Activated T-helper 17 cell treated with anti-CD3 and anti-CD28 coated beads, Interleukin-2, amount 50 U/mL, for 72 hours (primary cell): ENCODE data around the gene ZNF148. TPM values are rescaled to one million over a fixed set of nuclear protein-coding genes. Genes with fewer than 3 reads are reported as not detected.

Experiments used
- ATAC-seq: fragments of 150-1000 bp; cut with Tn5 transposase; replicated peaks from 2 replicates; pipeline ENCODE4 v1.10.0; 2021; ENCODE audit warnings: mild to moderate bottlenecking, moderate library complexity
- H3K27ac Mint-ChIP-seq: one replicate; pipeline ENCODE4 v1.8.0; 2022; ENCODE audit warnings: mixed read lengths
- H3K27me3 Mint-ChIP-seq: one replicate; pipeline ENCODE4 v1.8.0; 2022; ENCODE audit warnings: mixed read lengths
- H3K36me3 Mint-ChIP-seq: one replicate; pipeline ENCODE4 v1.8.0; 2022; ENCODE audit warnings: low read depth, mild to moderate bottlenecking, mixed read lengths
- H3K4me1 Mint-ChIP-seq: one replicate; pipeline ENCODE4 v1.8.0; 2022; ENCODE audit warnings: mixed read lengths
- H3K4me3 Mint-ChIP-seq: one replicate; pipeline ENCODE4 v1.8.0; 2022; ENCODE audit warnings: mild to moderate bottlenecking, mixed read lengths
- H3K9me3 Mint-ChIP-seq: one replicate; pipeline ENCODE4 v1.8.0; 2022; ENCODE audit warnings: mixed read lengths
- total RNA-seq, 2 donors: library from RNA; stranded (reverse); gene quantifications; one replicate each; pipeline ENCODE4 v1.2.3, GENCODE V29; 2022

Gene ZNF148
- total RNA-seq, 2 donors from 2014 or later, result 38.1 to 60.2 TPM

DNA sequence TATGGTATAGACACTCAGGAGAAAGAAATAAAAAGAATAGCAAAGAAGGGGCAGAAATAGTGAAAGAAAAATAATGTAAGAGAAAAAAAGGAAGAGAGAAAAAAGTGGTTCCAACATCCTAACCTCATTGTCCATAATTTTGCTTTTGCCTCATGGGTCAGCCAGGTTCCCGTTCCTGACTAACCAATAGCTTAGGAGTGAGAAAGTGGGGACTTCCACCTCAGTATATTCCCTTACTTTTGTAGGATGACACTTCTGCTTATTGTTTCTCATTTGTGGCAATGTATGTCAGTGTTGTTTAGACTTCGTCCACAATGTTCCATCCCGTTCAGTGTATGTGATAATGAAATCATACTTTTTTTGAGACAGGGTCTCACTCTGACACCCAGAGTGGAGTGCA is 153.3 kb downstream of the ZNF148 start:
- ATAC-seq, result no peak

DNA sequence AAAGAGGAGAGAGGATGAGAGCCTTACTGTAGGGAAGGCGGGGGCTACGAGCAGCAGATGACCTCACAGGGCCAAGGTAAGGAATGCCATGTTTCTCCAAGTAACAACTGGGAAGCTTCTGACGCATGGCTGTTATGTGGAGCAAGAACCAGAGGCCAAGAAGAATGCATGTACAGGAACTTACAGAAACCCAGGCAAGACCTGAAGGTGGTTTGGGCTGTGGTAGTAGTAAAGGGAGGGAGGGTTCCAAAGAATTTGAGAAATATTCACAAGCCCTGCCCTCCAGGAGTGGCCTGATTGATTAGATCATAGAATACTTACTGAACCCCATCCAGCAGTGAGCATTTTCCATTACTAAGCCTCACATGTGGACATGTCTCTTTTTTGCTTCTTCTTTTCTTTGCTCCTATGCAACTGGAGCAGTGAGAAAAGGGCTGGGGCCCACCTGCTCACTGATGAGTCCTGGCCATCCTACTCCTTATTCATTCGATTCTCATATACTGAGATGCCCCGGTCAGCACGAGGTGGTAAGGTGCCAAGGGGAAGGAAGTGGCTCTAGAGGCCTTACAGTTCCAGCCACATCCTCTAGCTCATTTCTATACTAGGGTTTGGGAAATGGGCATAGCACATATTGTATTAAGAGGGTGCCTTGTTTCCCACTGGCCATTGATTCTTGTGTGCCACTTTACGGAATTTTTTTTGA is 154.2 kb downstream of the ZNF148 start:
- Mint-ChIP-seq H3K4me3 (no peak overlapping the region), H3K4me1 (peaks cover 4% of the 10 kb centered on the region), H3K36me3 (no peaks in the 10 kb centered on the region), H3K27me3 (no peaks in the 10 kb centered on the region), H3K27ac (no peak overlapping the region), H3K9me3 (no peaks in the 10 kb centered on the region)
- peak; percentile 43 for ATAC-seq

More for the DNA sequence above, 153.3 kb downstream of the ZNF148 start:
- peaks cover under 1% of the 10 kb centered on the region for H3K36me3 Mint-ChIP-seq
- H3K9me3 Mint-ChIP-seq, result no peaks in the 10 kb centered on the region
- H3K27ac Mint-ChIP-seq, result no peak overlapping the region
- H3K4me3 Mint-ChIP-seq, result no peak overlapping the region
- peaks cover 4% of the 10 kb centered on the region for H3K4me1 Mint-ChIP-seq
- H3K27me3 Mint-ChIP-seq, result no peaks in the 10 kb centered on the region

DNA sequence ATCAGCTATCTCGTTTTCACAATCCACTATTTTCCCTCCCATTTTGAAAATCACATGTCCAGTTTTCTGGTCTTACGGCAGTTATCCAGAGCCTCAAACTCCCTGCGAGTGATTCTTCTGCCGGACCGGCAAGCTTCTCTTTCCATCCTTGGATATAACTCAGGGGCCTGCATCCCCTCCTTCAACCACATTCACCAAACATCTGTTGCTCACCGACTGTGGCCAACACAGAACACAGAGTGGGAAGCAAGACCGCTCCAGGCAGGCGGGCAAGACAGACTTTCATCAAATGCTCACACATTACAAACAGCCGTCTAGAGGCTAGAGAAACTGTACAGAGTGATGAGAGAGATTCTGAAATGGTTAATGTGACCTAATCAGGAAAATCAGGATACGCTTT is 154.9 kb downstream of the ZNF148 start:
- ATAC-seq, result no peak
- peaks cover 4% of the 10 kb centered on the region for H3K4me1 Mint-ChIP-seq
- H3K4me3 Mint-ChIP-seq, result no peak overlapping the region
- no peaks in the 10 kb centered on the region for H3K36me3 Mint-ChIP-seq
- H3K9me3 Mint-ChIP-seq, result no peaks in the 10 kb centered on the region
- H3K27ac Mint-ChIP-seq, result no peak overlapping the region
- no peaks in the 10 kb centered on the region for H3K27me3 Mint-ChIP-seq

DNA sequence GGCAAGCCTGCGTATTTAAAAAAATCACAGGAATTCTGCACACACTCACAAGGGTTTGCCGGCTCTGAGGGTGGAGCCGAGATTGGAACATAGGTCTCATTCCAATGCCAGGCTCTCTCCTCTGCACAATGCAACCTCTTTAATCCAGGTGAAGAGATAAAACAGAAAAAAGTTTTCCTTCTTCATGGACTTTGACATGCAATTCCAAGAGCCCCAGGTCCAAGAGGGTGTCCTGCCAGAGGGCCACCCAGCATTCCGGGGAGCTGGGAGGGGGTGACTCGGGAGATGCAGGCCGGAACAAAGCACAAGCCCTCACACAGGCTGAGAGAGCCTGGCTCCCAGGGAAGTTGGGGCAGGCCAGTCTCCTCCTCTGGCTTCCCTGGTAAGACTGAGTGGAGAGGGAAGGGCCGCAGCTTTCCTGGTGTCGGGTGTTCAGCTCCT is 155.8 kb downstream of the ZNF148 start:
- no peak for ATAC-seq
- H3K36me3 Mint-ChIP-seq, result no peaks in the 10 kb centered on the region
- H3K27me3 Mint-ChIP-seq, result no peaks in the 10 kb centered on the region
- H3K27ac Mint-ChIP-seq, result no peak overlapping the region
- no peaks in the 10 kb centered on the region for H3K9me3 Mint-ChIP-seq
- H3K4me3 Mint-ChIP-seq, result no peak overlapping the region
- H3K4me1 Mint-ChIP-seq, result peaks cover 8% of the 10 kb centered on the region

DNA sequence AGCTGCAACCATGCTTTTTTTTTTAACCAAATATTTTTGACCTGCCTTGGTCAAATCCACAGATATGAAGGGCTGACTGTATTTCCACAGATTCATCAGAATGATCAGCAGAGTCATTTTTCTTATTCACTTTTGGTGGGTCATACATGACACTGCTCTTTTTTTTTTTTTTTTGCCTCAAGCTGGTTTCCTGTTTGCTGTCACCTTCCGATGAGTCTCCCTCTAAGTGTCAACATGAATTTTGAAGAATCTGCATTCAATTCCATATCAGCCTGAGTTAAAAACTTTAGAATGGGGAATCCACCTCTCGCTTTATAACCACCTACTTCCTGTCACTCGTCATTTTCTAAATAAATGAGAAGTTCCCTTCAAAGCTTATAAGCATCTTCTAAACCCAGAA is 160.4 kb downstream of the ZNF148 start:
- ATAC-seq, result peak; percentile 92
- H3K4me3 Mint-ChIP-seq, result no peak overlapping the region
- H3K4me1 Mint-ChIP-seq, result peaks cover 10% of the 10 kb centered on the region
- H3K27me3 Mint-ChIP-seq, result peaks cover 29% of the 10 kb centered on the region
- H3K27ac Mint-ChIP-seq, result no peak overlapping the region
- no peaks in the 10 kb centered on the region for H3K9me3 Mint-ChIP-seq
- H3K36me3 Mint-ChIP-seq, result no peaks in the 10 kb centered on the region

DNA sequence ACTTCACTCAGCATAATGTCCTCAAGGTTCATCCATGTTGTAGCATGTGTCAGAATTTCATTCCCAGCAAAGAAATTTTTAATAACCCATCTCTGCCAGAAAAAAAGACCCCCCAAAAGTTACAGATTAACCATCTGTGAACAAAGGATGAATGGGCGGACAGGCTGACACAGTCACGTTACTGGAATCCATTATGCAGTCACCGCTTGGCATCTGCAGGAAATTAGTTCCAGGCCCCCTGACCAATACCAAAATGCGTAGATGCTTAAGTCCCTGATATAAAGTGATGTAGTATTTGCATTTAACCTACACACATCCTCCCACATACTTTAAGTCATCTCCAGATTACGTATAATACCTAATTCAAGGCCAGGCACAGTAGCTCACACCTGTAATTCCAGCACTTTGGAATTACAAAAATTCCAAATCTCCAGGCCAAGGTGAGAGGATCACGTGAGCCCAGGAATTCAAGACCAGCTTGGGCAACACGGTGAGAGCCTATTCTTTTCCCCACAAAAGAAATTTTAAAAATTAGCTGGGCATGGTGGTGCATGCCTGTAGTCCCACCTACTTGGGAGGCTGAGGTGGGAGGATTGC is 161.1 kb downstream of the ZNF148 start:
- Mint-ChIP-seq H3K36me3 (no peaks in the 10 kb centered on the region), H3K27me3 (peaks cover 35% of the 10 kb centered on the region), H3K27ac (no peak overlapping the region), H3K4me1 (peaks cover 10% of the 10 kb centered on the region), H3K9me3 (no peaks in the 10 kb centered on the region), H3K4me3 (no peak overlapping the region)
- ATAC-seq, result no peak

DNA sequence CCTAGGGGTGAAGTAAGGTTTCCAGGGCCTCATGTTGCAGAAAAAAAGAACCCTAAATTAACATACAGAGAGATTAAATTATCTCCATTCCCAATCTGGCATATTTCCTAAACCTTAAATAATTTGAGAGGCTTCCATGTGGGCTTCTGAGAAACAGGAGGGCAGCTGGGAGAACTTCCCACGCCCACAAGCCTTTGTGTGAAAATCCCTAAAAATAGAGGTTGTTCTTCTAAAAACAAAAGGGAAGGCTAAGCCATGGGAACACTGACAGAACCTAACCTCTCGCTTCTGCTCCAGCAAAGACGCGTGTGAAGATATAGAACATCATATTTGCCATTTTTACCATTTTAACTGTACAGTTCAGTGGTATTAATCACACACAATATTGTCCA is 161.8 kb downstream of the ZNF148 start:
- Mint-ChIP-seq H3K9me3 (no peaks in the 10 kb centered on the region), H3K27ac (no peak overlapping the region), H3K27me3 (peaks cover 39% of the 10 kb centered on the region), H3K4me3 (no peak overlapping the region), H3K4me1 (peaks cover 10% of the 10 kb centered on the region), H3K36me3 (no peaks in the 10 kb centered on the region)
- no peak for ATAC-seq

DNA sequence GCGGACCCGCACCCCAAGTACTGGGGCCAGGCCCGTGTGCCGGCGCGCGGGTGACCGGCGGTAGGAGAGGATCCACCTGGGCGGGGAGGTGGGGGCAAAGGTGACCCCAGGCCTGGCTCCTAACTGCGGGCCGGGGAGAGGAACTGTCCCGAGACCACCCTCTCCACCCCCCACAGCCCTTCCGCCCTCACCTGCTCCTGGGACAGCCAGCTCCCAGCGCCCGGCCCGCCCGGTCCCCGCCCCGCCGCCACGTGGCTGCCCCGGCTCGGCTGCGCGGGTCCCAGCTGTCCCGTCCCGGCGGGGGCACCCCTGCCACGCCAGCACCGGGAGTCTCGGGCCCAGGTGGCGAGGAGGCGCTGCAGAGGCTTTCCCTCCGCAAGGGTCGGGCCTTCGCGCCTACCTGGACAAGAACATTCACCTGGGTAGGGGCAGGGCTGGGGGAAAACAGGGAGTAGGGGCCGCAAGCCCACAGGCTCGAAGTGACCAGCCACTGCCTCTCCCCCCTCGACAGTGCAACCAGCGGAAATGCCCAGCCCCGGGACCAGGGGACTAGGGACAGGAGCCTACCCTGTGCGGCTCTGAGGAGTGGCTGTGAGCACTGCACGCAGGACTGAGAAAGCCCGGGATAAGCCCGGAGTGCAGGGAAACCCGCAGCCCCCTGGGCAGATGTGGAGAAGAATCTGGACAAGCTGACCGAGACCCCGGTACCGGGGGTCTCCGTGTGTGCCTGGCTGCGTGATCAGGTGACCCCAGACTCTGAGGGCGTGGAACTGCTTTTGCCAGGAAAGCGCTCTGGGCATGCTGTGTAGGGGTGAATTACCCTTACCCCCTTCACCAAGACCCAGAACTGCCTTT is 162.4 kb downstream of the ZNF148 start, which contains the start of gene SLC12A8:
Gene SLC12A8 (minus strand): TSS at position 240 of the 855 bp plus-strand sequence. CDS start 1,399 bp downstream, outside the sequence.
- Mint-ChIP-seq H3K36me3 (no peaks in the 10 kb centered on the region), H3K4me1 (peaks cover 10% of the 10 kb centered on the region), H3K27ac (peak within 1 kb of the TSS; percentile 36), H3K27me3 (peaks cover 43% of the 10 kb centered on the region), H3K4me3 (peak within 1 kb of the TSS; percentile 44), H3K9me3 (no peaks in the 10 kb centered on the region)
- no peak for ATAC-seq

DNA sequence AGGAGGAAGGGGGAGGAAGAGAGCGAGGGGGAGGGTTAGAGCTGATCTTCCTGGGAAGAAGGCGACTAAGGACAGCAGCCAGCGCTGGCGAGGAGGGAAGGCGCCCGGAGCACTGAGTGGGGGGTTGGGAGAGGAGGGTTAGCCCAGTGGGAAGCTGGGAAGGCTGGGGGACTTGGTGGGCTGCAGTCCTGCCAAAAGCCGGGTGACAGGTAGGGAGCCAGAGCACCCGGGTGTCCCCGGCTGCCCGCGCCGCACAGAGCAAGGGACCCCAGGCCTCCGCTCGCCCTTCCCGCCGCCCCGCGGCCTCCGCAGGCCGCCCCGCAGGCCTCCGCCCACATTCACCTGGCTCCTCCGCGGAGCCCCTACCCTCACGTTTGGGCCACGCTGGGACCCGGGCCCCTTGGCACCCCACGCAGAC is 163.0 kb downstream of the ZNF148 start:
- Mint-ChIP-seq H3K4me3 (peak overlapping the region; percentile 44), H3K9me3 (no peaks in the 10 kb centered on the region), H3K27ac (peak overlapping the region; percentile 36), H3K27me3 (peaks cover 47% of the 10 kb centered on the region), H3K4me1 (peaks cover 10% of the 10 kb centered on the region), H3K36me3 (no peaks in the 10 kb centered on the region)
- ATAC-seq, result no peak

DNA sequence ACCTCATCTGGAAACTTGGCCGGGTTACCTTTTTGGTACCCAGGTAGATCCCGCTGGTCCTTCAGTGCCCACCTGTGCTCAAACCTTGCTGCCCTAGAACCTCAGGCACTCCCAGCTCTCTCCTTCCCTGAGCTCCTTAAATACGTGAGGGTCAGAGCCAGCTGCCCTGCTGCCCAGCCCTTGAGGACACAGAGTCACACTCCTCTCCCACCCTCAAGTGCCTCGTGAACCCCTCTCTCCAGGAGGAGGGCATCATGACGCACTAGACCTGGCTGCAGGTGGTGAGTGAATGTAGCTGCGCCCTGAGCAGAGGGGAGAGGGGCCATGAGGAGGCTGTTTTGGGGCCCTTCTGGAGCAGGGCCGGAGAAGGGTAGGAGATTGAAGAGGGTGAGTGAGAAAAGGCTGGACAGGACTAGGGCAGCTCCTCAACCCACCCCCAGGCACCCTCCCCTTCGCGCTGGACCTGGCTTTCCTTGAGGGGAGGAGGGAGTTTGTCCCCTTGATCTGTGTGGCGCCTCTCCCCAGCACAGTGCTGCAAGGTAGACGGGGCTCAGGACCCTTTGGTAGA is 163.5 kb downstream of the ZNF148 start:
- no peak for ATAC-seq
- peaks cover 10% of the 10 kb centered on the region for H3K4me1 Mint-ChIP-seq
- peaks cover 48% of the 10 kb centered on the region for H3K27me3 Mint-ChIP-seq
- H3K9me3 Mint-ChIP-seq, result no peaks in the 10 kb centered on the region
- peak overlapping the region; percentile 36 for H3K27ac Mint-ChIP-seq
- no peaks in the 10 kb centered on the region for H3K36me3 Mint-ChIP-seq
- H3K4me3 Mint-ChIP-seq, result peak overlapping the region; percentile 44

DNA sequence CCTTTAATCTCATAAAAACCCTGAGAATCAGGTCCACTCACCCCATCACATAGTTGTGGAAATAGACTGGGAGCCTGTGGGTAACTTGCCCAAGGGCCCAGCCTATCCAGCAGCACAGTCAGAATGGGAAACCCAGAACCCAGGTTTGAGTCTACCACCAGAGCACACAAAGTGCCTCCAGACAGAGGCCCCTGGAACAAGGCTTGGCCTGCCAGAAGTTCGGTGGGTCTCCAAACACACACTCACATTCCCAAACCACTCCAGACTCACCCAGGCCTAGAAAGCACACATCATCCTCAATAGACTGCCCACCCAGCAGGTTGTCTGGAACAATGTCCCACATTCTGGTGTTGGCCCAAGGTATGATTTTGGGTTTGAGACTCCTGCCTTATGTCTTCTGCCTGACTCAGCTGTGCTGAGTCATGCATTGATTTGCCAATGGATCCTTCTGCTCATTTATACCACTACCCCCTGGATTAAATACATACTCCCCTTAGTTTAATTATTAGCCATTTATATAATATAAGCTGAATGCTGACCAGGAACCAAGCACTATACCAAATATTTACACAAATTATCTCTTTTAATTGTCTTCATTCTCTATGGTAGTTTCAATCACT is 167.1 kb downstream of the ZNF148 start:
- H3K4me3 Mint-ChIP-seq, result no peak overlapping the region
- ATAC-seq, result no peak
- no peaks in the 10 kb centered on the region for H3K4me1 Mint-ChIP-seq
- peaks cover 49% of the 10 kb centered on the region for H3K27me3 Mint-ChIP-seq
- H3K9me3 Mint-ChIP-seq, result no peaks in the 10 kb centered on the region
- no peak overlapping the region for H3K27ac Mint-ChIP-seq
- H3K36me3 Mint-ChIP-seq, result no peaks in the 10 kb centered on the region

DNA sequence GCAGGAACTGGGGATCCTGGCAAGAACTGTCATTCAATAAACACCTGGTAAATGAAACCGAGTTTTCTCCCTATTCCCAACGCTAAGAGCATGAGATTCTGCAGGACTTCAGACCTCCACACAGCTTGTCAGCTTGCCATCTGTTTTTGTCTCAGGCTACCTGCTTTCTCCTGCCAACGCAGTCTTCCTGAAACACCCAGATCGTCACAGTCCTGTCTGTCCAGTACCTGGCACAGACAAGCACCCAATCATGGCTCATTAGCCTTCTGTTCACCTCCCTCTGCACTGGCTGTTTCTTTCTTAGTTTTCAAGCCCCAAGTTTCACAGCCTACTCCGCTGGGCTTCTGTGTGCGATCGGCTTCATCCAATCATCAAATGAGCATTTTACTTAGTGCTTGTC is 167.6 kb downstream of the ZNF148 start:
- ATAC-seq, result no peak
- no peaks in the 10 kb centered on the region for H3K36me3 Mint-ChIP-seq
- no peak overlapping the region for H3K27ac Mint-ChIP-seq
- H3K27me3 Mint-ChIP-seq, result peaks cover 49% of the 10 kb centered on the region
- H3K4me1 Mint-ChIP-seq, result no peaks in the 10 kb centered on the region
- H3K4me3 Mint-ChIP-seq, result no peak overlapping the region
- no peaks in the 10 kb centered on the region for H3K9me3 Mint-ChIP-seq

DNA sequence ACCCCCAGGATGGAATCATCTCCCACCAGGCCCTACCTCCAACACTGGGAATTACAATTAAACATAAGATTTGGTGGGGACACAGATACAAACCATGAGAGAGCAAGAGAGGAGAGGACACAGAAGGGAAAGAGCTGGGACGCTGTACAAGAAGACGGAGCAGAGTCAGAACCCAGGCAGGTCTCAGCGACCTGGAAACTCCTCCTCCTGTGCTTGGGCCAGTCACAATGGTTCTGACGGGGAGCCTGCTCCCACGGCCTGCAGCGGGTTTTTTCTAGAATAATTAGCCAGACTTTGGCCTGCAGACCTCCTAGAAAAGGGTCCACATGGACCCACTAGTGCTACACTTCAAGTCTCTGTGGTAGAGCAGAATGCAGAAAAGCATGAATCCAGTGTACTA is 168.2 kb downstream of the ZNF148 start:
- H3K36me3 Mint-ChIP-seq, result no peaks in the 10 kb centered on the region
- no peak overlapping the region for H3K27ac Mint-ChIP-seq
- H3K4me1 Mint-ChIP-seq, result no peaks in the 10 kb centered on the region
- no peak for ATAC-seq
- peaks cover 3% of the 10 kb centered on the region for H3K9me3 Mint-ChIP-seq
- H3K27me3 Mint-ChIP-seq, result peaks cover 52% of the 10 kb centered on the region
- no peak overlapping the region for H3K4me3 Mint-ChIP-seq

DNA sequence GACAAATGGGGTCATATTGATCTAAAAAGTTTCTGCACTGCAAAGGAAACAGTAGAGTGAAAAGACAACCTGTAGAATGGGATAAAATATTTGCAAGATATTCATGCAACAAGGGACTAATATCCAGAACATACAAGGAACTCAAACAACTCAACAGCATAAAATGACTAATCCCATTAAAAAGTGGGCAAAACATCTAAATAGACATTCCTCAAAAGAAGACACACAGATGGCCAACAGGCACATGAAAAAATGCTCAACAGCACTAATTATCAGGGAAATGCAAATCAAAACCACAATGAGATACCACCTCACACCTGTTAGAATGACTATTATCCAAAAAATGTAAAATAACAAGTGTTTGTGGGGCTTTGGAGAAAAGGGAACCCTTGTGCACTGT is 171.4 kb downstream of the ZNF148 start:
- Mint-ChIP-seq H3K27me3 (peaks cover 27% of the 10 kb centered on the region), H3K36me3 (no peaks in the 10 kb centered on the region), H3K9me3 (peaks cover 3% of the 10 kb centered on the region), H3K4me3 (no peak overlapping the region), H3K27ac (no peak overlapping the region), H3K4me1 (no peaks in the 10 kb centered on the region)
- ATAC-seq, result no peak
